Neural crest cell (in vitro differentiated cells): Measurements from ENCODE around the gene SUGCT. TPM values are rescaled to one million over a fixed set of nuclear protein-coding genes. Genes with fewer than 3 reads are reported as not detected.

Experiments used
- DNase-seq: peaks from one replicate; pipeline ENCODE4 v3.0.0; 2021; ENCODE audit warnings: low read depth, mixed read lengths, low spot score
- H3K27ac Mint-ChIP-seq: one replicate; pipeline ENCODE4 v1.8.0; 2021; ENCODE audit warnings: mild to moderate bottlenecking, mixed read lengths; ENCODE audit not compliant: unreplicated experiment
- H3K27me3 Mint-ChIP-seq: 2 replicates; pipeline ENCODE4 v1.8.0; 2021; ENCODE audit warnings: low read depth, mild to moderate bottlenecking, mixed read lengths
- H3K36me3 Mint-ChIP-seq: 2 replicates; pipeline ENCODE4 v1.8.0; 2021; ENCODE audit warnings: low read depth, mild to moderate bottlenecking, mixed read lengths
- H3K4me1 Mint-ChIP-seq: 2 replicates; pipeline ENCODE4 v1.8.0; 2021; ENCODE audit warnings: mixed read lengths
- H3K4me3 Mint-ChIP-seq: one replicate; pipeline ENCODE4 v1.8.0; 2021; ENCODE audit warnings: mild to moderate bottlenecking, mixed read lengths
- H3K9me3 Mint-ChIP-seq: 2 replicates; pipeline ENCODE4 v1.8.0; 2021; ENCODE audit warnings: mixed read lengths
- total RNA-seq: library from RNA; stranded (reverse); gene quantifications from 2 replicates; pipeline ENCODE4 v1.2.1, GENCODE V29; 2021
- TF ChIP-seq, protein P1 (sequence below): fragments of 200-600 bp; sonication (generic); conservative IDR thresholded peaks from 2 replicates; pipeline ENCODE4 v1.5.0; 2021; ENCODE audit warnings: antibody characterized with exemption, mild to moderate bottlenecking

The SUGCT gene
- total RNA-seq, 1 donor from 2014 or later, result 5.9 TPM

DNA sequence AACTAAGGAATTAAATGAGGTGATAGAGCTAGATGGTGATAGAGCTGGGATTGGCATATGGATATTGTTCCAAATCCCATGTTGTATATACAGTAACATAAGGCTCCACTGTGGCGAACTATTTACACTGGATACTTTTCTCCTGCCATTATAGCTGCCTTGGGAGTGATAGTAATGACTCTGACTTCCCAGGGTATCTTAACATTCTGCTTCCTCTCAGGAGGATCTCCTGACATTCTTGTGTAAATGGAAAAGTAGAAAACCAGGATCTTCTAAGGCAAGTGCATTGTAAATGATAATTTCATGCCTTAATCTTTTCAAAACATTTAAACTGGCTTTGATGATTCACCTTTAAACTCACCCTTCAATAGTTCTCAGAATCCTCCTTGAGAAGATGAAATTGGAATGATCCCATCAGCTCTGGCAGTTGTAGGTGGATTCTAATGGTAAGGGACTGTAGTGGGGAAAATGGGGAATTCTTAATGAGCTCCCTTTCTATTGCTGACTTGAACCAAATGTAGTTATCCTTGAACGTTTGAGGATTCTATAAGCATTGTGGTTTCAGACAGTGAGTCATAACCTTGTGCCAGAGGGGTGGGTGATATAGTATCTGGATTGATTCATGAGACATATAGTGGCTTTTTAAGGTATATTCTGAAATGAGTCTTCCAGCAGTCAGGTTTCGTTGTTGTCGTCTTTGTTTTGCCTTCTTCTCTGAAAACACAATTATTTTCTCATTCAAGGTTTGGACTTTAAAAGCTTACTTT lies 450.0 kb downstream of the SUGCT start:
- TF ChIP-seq, protein P1, sequence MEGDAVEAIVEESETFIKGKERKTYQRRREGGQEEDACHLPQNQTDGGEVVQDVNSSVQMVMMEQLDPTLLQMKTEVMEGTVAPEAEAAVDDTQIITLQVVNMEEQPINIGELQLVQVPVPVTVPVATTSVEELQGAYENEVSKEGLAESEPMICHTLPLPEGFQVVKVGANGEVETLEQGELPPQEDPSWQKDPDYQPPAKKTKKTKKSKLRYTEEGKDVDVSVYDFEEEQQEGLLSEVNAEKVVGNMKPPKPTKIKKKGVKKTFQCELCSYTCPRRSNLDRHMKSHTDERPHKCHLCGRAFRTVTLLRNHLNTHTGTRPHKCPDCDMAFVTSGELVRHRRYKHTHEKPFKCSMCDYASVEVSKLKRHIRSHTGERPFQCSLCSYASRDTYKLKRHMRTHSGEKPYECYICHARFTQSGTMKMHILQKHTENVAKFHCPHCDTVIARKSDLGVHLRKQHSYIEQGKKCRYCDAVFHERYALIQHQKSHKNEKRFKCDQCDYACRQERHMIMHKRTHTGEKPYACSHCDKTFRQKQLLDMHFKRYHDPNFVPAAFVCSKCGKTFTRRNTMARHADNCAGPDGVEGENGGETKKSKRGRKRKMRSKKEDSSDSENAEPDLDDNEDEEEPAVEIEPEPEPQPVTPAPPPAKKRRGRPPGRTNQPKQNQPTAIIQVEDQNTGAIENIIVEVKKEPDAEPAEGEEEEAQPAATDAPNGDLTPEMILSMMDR, result no peak
- no peaks in the 10 kb centered on the region for H3K36me3 Mint-ChIP-seq
- H3K27me3 Mint-ChIP-seq, result no peaks in the 10 kb centered on the region
- H3K27ac Mint-ChIP-seq, result no peak overlapping the region
- peaks cover 4% of the 10 kb centered on the region for H3K4me1 Mint-ChIP-seq
- no peak overlapping the region for H3K4me3 Mint-ChIP-seq
- no peak for DNase-seq
- no peaks in the 10 kb centered on the region for H3K9me3 Mint-ChIP-seq

DNA sequence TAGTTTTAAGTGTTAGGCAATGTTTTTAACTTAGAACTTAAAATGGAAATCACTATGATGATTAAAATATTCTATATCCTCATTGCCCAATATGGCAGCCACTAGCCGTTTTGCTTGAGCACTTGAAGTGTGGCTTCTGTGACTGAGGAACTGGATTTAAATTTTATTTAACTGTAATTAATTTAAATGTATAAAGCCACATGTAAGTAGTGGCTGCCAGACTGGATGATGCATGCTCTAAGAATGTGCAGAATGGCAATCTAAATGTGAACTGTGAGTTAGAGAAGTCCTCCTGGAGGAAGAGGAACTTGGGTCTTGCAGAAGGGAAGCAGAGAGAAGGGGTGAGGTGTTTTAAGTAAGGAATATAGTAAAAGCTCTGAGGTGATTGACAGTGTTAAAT lies 451.4 kb downstream of the SUGCT start:
- Mint-ChIP-seq H3K36me3 (no peaks in the 10 kb centered on the region), H3K4me3 (no peak overlapping the region), H3K27ac (no peak overlapping the region), H3K4me1 (peaks cover 4% of the 10 kb centered on the region), H3K27me3 (no peaks in the 10 kb centered on the region), H3K9me3 (peaks cover 3% of the 10 kb centered on the region)
- no peak for DNase-seq
- TF ChIP-seq, protein P1, result no peak

DNA sequence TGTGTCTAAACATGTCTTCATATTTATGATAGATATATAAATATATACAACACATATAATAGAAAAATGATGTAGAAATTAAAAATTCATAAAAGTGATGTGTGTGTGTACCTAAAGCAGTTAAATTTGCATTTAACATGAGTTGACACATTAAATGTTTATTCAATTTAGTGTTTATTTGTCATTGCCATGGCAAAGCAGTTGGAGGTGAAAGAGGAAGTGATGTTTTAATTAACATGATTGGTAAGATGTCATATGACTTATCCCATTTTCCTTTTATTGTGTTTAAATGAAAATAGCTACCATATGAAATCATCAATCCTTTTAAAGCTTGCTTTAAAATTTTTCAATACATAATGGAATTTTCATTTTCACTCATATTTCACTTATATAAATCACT lies 452.6 kb downstream of the SUGCT start:
- no peak for DNase-seq
- no peaks in the 10 kb centered on the region for H3K27me3 Mint-ChIP-seq
- no peak overlapping the region for H3K27ac Mint-ChIP-seq
- peaks cover 4% of the 10 kb centered on the region for H3K9me3 Mint-ChIP-seq
- no peaks in the 10 kb centered on the region for H3K36me3 Mint-ChIP-seq
- TF ChIP-seq, protein P1, result no peak
- no peak overlapping the region for H3K4me3 Mint-ChIP-seq
- peaks cover 4% of the 10 kb centered on the region for H3K4me1 Mint-ChIP-seq

DNA sequence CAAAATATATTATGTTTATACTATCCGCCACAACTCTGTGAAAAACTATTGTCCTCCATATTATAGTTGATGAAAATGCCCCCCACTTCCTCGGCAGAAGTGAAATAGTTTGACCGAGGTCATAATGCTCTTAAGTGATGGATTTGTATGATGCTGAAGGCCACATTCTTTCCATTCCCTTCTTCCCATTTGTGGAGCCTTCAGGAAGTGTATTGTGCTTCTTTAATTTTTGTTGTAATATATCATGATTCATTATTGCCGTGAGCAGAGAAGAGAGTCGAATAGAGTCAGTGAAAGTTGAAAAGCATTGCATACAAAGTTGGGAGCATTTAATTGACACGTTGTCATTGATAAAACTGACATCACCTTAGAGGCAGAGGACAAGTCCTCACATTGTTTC lies 460.3 kb downstream of the SUGCT start:
- DNase-seq, result no peak
- no peak overlapping the region for H3K27ac Mint-ChIP-seq
- no peaks in the 10 kb centered on the region for H3K36me3 Mint-ChIP-seq
- no peak overlapping the region for H3K4me3 Mint-ChIP-seq
- TF ChIP-seq, protein P1, result no peak
- H3K4me1 Mint-ChIP-seq, result peaks cover 14% of the 10 kb centered on the region
- no peaks in the 10 kb centered on the region for H3K27me3 Mint-ChIP-seq
- H3K9me3 Mint-ChIP-seq, result peaks cover 7% of the 10 kb centered on the region

DNA sequence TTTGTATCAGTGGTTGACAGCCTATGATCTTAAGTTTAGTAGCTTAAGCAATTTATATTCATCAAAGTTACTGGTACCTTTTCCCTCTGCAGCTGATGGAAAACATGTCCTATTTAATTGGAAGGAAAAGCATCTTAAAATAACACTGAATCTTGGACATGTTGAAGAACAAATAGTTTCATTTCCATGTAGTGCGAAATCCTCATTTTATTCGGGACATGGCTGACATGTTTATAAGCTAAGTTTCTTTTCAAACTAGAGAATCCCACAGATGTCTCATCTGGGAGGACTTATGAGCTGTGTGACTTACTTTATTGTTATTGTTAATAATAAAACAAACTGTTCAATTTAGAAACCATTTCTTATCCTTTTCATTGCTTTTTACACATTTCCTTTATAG lies 461.0 kb downstream of the SUGCT start:
- peaks cover 7% of the 10 kb centered on the region for H3K9me3 Mint-ChIP-seq
- no peak overlapping the region for H3K27ac Mint-ChIP-seq
- H3K36me3 Mint-ChIP-seq, result no peaks in the 10 kb centered on the region

More for the DNA sequence above, 461.0 kb downstream of the SUGCT start:
- no peak for DNase-seq
- no peak overlapping the region for H3K4me3 Mint-ChIP-seq
- no peaks in the 10 kb centered on the region for H3K27me3 Mint-ChIP-seq
- peaks cover 14% of the 10 kb centered on the region for H3K4me1 Mint-ChIP-seq
- TF ChIP-seq, protein P1, result no peak
